HepG2 (cell line): ENCODE results near the gene CUL7. TPM values are rescaled to one million over a fixed set of nuclear protein-coding genes. Genes with fewer than 3 reads are reported as not detected.

Experiments used
- ATAC-seq: fragments of 200-7000 bp; cut with Tn5 transposase; 3 replicates; pipeline ENCODE4 v1.9.1; 2020; ENCODE audit warnings: mild to moderate bottlenecking, moderate library complexity
- BruUV-seq: library from RNA; stranded (reverse); fragments of 400-500 nt; replicated peaks from 2 replicates; lab custom pipeline; 2021; lab: Mats Ljungman, UMichigan
- CTCF ChIA-PET: fragments of 300-600 bp; formaldehyde crosslinking; extraction: SDS; loops from one replicate; lab custom pipeline; 2021; ENCODE audit warnings: low total read pairs, inconsistent platforms, low intra/inter-chr PET ratio; lab: Yijun Ruan, JAX
- POLR2A ChIA-PET: fragments of 350-600 bp; sonication (Branson Sonifier 250); formaldehyde crosslinking; loops from one replicate; lab custom pipeline; 2020; ENCODE audit warnings: antibody characterized with exemption, inconsistent platforms; lab: Yijun Ruan, JAX
- DNase-seq: peaks from one replicate; pipeline ENCODE4 v3.0.0-alpha.2; 2015; ENCODE audit warnings: low spot score
- FAIRE-seq: peaks from 3 replicates; lab custom pipeline; 2011; peaks lifted over from hg19 to GRCh38; lab: Jason Lieb, UNC
- H2AFZ ChIP-seq: one replicate; pipeline ENCODE4 v1.6.1; 2011; ENCODE audit warnings: low read length, inconsistent platforms
- H3K27ac ChIP-seq: fragments of 300-600 bp; 3 replicates; pipeline ENCODE4 v1.8.0; 2011; ENCODE audit warnings: mixed run types, mild to moderate bottlenecking, mixed read lengths, low read length, inconsistent platforms; ENCODE audit not compliant: insufficient read depth; ENCODE audit errors: extremely low read length
- H3K27me3 ChIP-seq, 2 experiments: fragments of 200-600 bp in 1 of 2; 2 replicates in 1 of 2; 3 replicates in 1 of 2; pipeline versions ENCODE4 v1.6.0 to v1.8.0; 2011; ENCODE audit warnings: low read length in 2 of 2, mild to moderate bottlenecking in 2 of 2, moderate library complexity in 2 of 2, inconsistent platforms in 1 of 2; ENCODE audit not compliant: insufficient read depth in 2 of 2, control insufficient read depth in 1 of 2
- H3K36me3 ChIP-seq, 2 experiments: fragments of 200-600 bp in 1 of 2; replicated peaks in 1 of 2; 2 replicates in 1 of 2; 3 replicates in 1 of 2; pipeline versions ENCODE4 v1.5.1 to v1.8.0; 2011; ENCODE audit warnings: low read length in 2 of 2, inconsistent platforms in 1 of 2; ENCODE audit not compliant: insufficient read depth in 2 of 2, control insufficient read depth in 1 of 2
- H3K4me1 ChIP-seq: 2 replicates; pipeline ENCODE4 v1.5.1; 2012; ENCODE audit warnings: low read length, inconsistent platforms; ENCODE audit not compliant: insufficient read depth
- H3K4me2 ChIP-seq: 2 replicates; pipeline ENCODE4 v1.6.0; 2011; ENCODE audit warnings: low read depth, low read length, inconsistent platforms
- H3K4me3 ChIP-seq, 3 experiments: fragments of 200-600 bp in 1 of 3; sonication (generic), shearing (Covaris generic) in 1 of 3; replicated peaks in 1 of 3; 2 replicates each; pipeline ENCODE4 v1.5.1; 2011 to 2016; ENCODE audit warnings: low read length in 3 of 3, inconsistent platforms in 2 of 3, low read depth in 2 of 3, mild to moderate bottlenecking in 2 of 3, control low read depth in 1 of 3, mixed read lengths in 1 of 3; ENCODE audit not compliant: insufficient read depth in 1 of 3
- H3K79me2 ChIP-seq: one replicate; pipeline ENCODE4 v1.6.1; 2011; ENCODE audit warnings: low read length, inconsistent platforms; ENCODE audit not compliant: insufficient read depth
- H3K9ac ChIP-seq: 2 replicates; pipeline ENCODE4 v1.6.0; 2011; ENCODE audit warnings: mild to moderate bottlenecking, low read depth, low read length, inconsistent platforms; ENCODE audit not compliant: insufficient read depth
- H3K9me3 ChIP-seq: 2 replicates; pipeline ENCODE4 v1.5.1; 2012; ENCODE audit warnings: mild to moderate bottlenecking, low read length
- H4K20me1 ChIP-seq: 2 replicates; pipeline ENCODE4 v1.6.0; 2011; ENCODE audit warnings: inconsistent platforms, mild to moderate bottlenecking, low read length, moderate library complexity; ENCODE audit not compliant: insufficient read depth
- AGO1 ChIP-seq: fragments of 200-400 bp; formaldehyde crosslinking; IDR thresholded peaks from 2 replicates; pipeline ENCODE4 v1.6.1; 2017; ENCODE audit warnings: mild to moderate bottlenecking, low read depth, low read length, moderate library complexity; ENCODE audit not compliant: poor library complexity, severe bottlenecking
- CEBPZ ChIP-seq: IDR thresholded peaks from 2 replicates; pipeline ENCODE4 v1.6.1; 2012; ENCODE audit warnings: low read length, improper control_type of control experiment
- CHD2 ChIP-seq: IDR thresholded peaks from 2 replicates; pipeline ENCODE4 v1.6.1; 2011; ENCODE audit warnings: low read depth, low read length, improper control_type of control experiment
- MATR3 ChIP-seq: sonication (generic); formaldehyde crosslinking; IDR thresholded peaks from 2 replicates; pipeline ENCODE4 v1.4.0; 2020; ENCODE audit warnings: missing genetic modification reagents
- NFE2 ChIP-seq: sonication (generic); formaldehyde crosslinking; IDR thresholded peaks from 2 replicates; pipeline ENCODE4 v1.4.0; 2020; ENCODE audit warnings: missing genetic modification reagents
- TBP ChIP-seq: sonication (generic); formaldehyde crosslinking; IDR thresholded peaks from 2 replicates; pipeline ENCODE4 v1.5.0; 2020; ENCODE audit warnings: missing genetic modification reagents
- ZNF136 ChIP-seq: sonication (generic); formaldehyde crosslinking; IDR thresholded peaks from 2 replicates; pipeline ENCODE4 v1.8.1; 2022; ENCODE audit warnings: low read depth, mild to moderate bottlenecking, moderate library complexity, missing genetic modification reagents
- ZNF180 ChIP-seq: sonication (generic); formaldehyde crosslinking; IDR thresholded peaks from 2 replicates; pipeline ENCODE4 v1.4.0; 2020; ENCODE audit warnings: low read depth, missing genetic modification reagents, borderline replicate concordance
- ZNF260 ChIP-seq: sonication (generic); formaldehyde crosslinking; IDR thresholded peaks from 2 replicates; pipeline ENCODE4 v1.4.0; 2020; ENCODE audit warnings: missing genetic modification reagents, low read depth, mild to moderate bottlenecking, borderline replicate concordance
- WGBS: methylation state at CpG from one replicate; pipeline ENCODE4 v1.1.6; 2017; ENCODE audit warnings: low lambda C conversion rate; 5-methylcytosine and 5-hydroxymethylcytosine counted together
- in situ Hi-C: cut with HindIII; loops from 2 replicates; pipeline ENCODE4 v1.10.0; 2017; ENCODE audit warnings: low pct_unique_long_range_greater_than_20kb; ENCODE audit not compliant: extremely low pct_ligation_motif_present
- intact Hi-C: fragments of 100-400 bp; cut with micrococcal nuclease; formaldehyde crosslinking; loops from one replicate; pipeline ENCODE4 v1.10.0; 2022; ENCODE audit not compliant: unreplicated experiment
- polyA plus RNA-seq, 8 experiments: library from polyadenylated mRNA; depleted of rRNA in 3 of 8; stranded (reverse) in 7 of 8; unstranded in 1 of 8; fragments of >200 nt; fragmentation: Illumina TruSeq in 4 of 8; extraction: Trizol in 4 of 8; gene quantifications; 2 replicates each; pipeline versions ENCODE4 v1.2.1 to v1.2.3, GENCODE V29; 2011 to 2016; ENCODE audit warnings: low read depth in 4 of 8, missing spikeins in 1 of 8, mixed read lengths in 1 of 8; ENCODE audit not compliant: insufficient read depth in 1 of 8
- total RNA-seq, 5 experiments: library from RNA; depleted of rRNA; stranded (reverse); fragments of >200 nt; fragmentation: Illumina TruSeq; extraction: Trizol; gene quantifications; 2 replicates each; pipeline ENCODE4 v1.2.3, GENCODE V29; 2016; ENCODE audit warnings: low read depth in 1 of 5
- TF ChIP-seq, protein P1 (sequence below): sonication (generic); formaldehyde crosslinking; IDR thresholded peaks from 2 replicates; pipeline ENCODE4 v1.5.0; 2020; ENCODE audit warnings: mild to moderate bottlenecking, missing genetic modification reagents
- TF ChIP-seq, protein P2 (sequence below): sonication (generic); formaldehyde crosslinking; conservative IDR thresholded peaks from 2 replicates; pipeline ENCODE4 v1.4.0; 2020; ENCODE audit warnings: missing genetic modification reagents
- TF ChIP-seq, protein P3 (sequence below): sonication (generic); formaldehyde crosslinking; IDR thresholded peaks from 2 replicates; pipeline ENCODE4 v1.4.0; 2020; ENCODE audit warnings: mild to moderate bottlenecking, missing genetic modification reagents

The CUL7 gene
- total and polyA plus RNA-seq, 2 of the 13 experiments (the other 11 are each of a cell fraction or from before 2014, with no cell fraction given) = 32.0 to 60.7 TPM

DNA sequence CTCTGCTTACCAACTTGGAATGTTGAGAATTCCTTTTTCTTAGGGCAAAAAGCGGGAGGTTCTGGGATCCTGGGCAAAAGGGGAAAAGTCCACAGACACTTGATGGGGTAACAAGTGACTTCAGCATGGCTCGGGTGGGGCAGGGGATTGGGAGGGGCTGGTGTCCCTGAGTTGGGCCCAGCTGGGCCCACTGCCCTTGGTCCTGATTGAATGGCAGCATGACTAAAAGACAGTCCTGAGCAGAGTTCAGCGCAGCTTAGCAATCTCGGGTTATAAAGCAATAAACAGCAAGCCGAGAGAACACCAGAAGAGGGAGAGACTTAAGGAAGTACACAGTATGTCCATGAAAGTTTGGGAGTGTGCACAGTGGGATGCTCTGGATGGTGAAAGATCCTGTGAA is 63.7 kb downstream of the CUL7 start:
- H3K4me1 ChIP-seq = peaks cover 27% of the 10 kb centered on the region
- ChIA-PET CTCF (no interaction called here), POLR2A (no interaction called here)
- TF ChIP-seq CHD2 (no peak), ZNF180 (CRISPR knock-in tag) (no peak), MATR3 (CRISPR knock-in tag) (no peak), TBP (no peak), ZNF136 (no peak), ZNF260 (CRISPR knock-in tag) (no peak), CEBPZ (no peak), AGO1 (no peak), NFE2 (CRISPR knock-in tag) (no peak)
- TF ChIP-seq, protein P1, sequence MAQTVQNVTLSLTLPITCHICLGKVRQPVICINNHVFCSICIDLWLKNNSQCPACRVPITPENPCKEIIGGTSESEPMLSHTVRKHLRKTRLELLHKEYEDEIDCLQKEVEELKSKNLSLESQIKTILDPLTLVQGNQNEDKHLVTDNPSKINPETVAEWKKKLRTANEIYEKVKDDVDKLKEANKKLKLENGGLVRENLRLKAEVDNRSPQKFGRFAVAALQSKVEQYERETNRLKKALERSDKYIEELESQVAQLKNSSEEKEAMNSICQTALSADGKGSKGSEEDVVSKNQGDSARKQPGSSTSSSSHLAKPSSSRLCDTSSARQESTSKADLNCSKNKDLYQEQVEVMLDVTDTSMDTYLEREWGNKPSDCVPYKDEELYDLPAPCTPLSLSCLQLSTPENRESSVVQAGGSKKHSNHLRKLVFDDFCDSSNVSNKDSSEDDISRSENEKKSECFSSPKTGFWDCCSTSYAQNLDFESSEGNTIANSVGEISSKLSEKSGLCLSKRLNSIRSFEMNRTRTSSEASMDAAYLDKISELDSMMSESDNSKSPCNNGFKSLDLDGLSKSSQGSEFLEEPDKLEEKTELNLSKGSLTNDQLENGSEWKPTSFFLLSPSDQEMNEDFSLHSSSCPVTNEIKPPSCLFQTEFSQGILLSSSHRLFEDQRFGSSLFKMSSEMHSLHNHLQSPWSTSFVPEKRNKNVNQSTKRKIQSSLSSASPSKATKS = no peak
- TF ChIP-seq, protein P2, sequence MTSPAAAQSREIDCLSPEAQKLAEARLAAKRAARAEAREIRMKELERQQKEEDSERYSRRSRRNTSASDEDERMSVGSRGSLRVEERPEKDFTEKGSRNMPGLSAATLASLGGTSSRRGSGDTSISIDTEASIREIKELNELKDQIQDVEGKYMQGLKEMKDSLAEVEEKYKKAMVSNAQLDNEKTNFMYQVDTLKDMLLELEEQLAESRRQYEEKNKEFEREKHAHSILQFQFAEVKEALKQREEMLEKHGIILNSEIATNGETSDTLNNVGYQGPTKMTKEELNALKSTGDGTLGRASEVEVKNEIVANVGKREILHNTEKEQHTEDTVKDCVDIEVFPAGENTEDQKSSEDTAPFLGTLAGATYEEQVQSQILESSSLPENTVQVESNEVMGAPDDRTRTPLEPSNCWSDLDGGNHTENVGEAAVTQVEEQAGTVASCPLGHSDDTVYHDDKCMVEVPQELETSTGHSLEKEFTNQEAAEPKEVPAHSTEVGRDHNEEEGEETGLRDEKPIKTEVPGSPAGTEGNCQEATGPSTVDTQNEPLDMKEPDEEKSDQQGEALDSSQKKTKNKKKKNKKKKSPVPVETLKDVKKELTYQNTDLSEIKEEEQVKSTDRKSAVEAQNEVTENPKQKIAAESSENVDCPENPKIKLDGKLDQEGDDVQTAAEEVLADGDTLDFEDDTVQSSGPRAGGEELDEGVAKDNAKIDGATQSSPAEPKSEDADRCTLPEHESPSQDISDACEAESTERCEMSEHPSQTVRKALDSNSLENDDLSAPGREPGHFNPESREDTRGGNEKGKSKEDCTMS = no peak
- TF ChIP-seq, protein P3, sequence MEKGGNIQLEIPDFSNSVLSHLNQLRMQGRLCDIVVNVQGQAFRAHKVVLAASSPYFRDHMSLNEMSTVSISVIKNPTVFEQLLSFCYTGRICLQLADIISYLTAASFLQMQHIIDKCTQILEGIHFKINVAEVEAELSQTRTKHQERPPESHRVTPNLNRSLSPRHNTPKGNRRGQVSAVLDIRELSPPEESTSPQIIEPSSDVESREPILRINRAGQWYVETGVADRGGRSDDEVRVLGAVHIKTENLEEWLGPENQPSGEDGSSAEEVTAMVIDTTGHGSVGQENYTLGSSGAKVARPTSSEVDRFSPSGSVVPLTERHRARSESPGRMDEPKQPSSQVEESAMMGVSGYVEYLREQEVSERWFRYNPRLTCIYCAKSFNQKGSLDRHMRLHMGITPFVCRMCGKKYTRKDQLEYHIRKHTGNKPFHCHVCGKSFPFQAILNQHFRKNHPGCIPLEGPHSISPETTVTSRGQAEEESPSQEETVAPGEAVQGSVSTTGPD = no peak
- WGBS = 95% methylated on average over 5 of the region's 5 CpGs
- H3K9ac ChIP-seq = no peak overlapping the region
- in situ Hi-C loops = no loop called here
- H2AFZ ChIP-seq = no peak overlapping the region
- no peaks in the 10 kb centered on the region for H4K20me1 ChIP-seq
- DNase-seq (no peak), ATAC-seq (no peak), FAIRE-seq (no peak)
- no peak overlapping the region for H3K4me3 ChIP-seq
- peaks cover 22% of the 10 kb centered on the region for H3K79me2 ChIP-seq
- H3K27me3 ChIP-seq = no peaks in the 10 kb centered on the region
- H3K4me2 ChIP-seq = no peak overlapping the region
- H3K36me3 ChIP-seq = peaks cover 9 to 27% of the 10 kb centered on the region in 2 experiments
- no peak overlapping the region for H3K27ac ChIP-seq
- BruUV-seq = no TSS peak
- no peaks in the 10 kb centered on the region for H3K9me3 ChIP-seq
- intact Hi-C loops = no loop called here
